Measurements from ENCODE around the gene PKN3.

- TF ChIP-seq EZH2phosphoT487 (IDR thresholded peaks at IDR 0.05; ENCODE audit: borderline replicate concordance, low read length) (no peak), EZH2 (IDR thresholded peaks at IDR 0.05; ENCODE audit: low read length, unreplicated experiment) (no peak)
Measured at GRCh38 chr9:128702445-128702948, at the start of gene PKN3.
